Inferior parietal cortex (tissue), 1 donor: ENCODE results near the gene PCNX4.

Experiments
- DNase-seq: peaks from one replicate; pipeline ENCODE4 v3.0.0-alpha.2; 2016; ENCODE audit errors: extremely low spot score

Gene PCNX4

DNA sequence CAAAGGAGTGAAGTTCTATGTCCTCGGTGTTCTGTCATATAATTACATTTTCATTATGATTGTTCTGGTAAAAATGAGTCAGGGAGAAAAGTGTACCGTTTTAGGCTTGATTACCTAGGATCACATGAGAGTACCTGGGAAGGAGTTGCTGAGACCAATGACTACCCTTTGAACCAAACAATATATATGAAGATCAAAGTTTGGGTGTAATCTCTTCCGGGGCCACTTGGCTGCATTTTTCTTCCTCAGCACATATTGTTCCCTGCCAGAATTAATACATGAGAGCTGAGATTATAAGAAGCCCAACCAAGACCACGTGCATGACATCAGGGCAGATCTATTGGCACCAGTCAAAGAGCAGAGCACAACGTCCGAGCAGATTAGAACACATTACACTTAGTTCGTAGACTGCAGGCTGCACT lies 114.5 kb downstream of the PCNX4 start:
- no peak for DNase-seq

DNA sequence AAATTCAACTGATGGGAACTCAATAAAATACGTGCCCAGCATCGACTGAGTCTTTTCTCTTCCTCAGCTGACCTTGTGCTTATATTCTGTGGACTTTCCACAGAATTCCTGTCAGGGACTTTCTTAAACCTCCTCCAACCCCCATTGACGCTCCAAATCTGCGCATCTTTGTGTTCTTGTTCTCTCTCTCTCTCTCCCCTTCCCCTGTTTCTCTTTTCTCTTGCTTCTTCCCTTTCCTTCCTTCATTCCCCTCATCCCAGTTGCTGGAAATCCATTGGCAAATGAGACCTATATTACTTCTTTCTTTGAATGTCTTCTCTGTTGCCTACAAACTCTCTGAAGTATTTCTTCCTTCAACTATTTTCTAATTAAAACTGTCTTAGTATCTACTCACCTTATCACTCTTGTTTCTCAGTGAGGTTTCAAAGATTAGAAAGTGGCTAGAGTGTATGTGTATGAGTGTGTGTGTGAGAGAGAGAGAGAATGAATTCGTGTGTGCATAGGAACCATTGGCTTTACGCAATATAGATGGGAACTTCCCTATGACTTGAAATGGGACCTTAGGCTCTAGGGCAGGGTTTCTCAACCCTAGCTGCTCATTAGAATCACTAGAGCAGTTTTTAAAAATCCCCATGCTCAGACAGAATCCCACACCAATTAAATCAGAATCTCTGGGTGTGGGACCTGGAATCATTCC lies 115.3 kb downstream of the PCNX4 start:
- no peak for DNase-seq

DNA sequence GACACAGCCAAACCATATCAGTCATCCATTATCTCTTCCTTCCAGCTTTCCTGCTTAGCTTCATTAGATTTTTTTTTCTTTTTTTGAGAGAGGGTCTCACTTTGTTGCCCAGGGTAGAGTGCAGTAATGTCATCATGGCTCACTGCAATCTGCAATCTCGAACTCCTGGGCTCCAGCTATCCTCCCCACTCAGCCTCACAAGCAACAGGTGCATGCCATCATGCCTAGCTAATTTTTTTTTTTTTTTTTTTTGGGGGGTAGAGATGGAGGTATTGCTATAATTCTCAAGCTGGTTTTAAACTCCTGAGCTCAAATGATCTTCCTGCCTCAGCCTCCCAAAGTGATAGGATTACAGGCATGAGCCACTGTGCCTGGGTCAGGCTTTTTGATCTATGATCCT lies 119.0 kb downstream of the PCNX4 start:
- DNase-seq, result no peak

DNA sequence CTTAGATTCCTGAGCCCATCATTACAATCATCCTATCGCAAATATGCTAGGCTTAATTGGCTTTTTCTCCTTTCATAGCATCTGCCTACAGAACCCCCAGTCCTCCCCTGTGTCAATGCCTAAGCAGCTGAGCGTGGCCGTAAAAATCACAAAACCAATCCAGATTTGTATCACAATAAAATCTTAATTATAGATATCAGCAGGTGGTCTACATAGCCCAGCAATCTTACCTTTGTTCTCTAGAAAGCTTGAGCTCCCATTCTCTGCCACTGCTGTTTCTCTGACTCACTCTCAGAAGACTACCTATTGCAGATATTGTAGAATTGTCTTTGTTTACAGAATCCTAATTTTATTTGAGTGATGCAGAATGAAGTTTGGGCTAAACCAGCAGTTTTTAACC lies 119.4 kb downstream of the PCNX4 start:
- DNase-seq, result no peak

DNA sequence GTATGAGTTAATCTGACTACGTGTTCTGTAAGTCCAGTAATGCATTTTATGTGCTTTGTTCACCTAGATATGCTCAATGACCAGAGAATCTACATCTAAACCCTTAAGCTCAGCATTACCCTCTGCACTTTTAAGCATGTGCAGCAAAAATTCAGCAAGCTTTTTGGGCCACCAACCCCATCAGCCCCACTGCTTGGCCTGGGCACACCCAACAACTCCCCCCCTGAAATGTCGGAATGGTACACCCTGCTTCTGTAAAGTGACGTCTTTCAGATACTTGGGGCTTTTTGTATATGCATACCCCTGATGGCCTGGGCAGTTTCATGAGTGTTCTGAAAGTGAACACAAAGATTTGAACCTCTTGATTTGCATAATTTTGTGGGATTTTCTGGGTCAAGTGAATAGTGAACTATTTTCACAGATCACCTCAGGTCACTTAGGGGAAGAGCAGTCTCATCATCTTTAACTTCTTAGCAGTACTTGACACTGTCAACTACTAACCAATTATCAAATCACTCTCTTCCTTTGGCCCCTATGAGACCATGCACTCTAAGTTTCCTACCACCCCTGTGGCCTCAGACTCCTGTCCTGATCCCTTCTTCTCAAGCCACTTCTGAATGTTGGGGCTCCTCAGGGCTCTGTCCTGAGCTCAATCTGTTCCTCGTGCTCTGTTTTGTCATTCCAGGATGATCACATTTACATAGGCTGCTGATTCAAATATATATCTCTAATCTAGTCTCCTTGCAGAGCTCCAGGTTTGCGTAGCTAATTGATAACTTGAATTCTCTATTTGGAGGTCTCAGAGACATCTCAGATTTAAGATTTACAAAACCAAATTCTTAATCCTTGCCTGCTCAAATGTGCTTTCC lies 121.0 kb downstream of the PCNX4 start:
- DNase-seq, result no peak

DNA sequence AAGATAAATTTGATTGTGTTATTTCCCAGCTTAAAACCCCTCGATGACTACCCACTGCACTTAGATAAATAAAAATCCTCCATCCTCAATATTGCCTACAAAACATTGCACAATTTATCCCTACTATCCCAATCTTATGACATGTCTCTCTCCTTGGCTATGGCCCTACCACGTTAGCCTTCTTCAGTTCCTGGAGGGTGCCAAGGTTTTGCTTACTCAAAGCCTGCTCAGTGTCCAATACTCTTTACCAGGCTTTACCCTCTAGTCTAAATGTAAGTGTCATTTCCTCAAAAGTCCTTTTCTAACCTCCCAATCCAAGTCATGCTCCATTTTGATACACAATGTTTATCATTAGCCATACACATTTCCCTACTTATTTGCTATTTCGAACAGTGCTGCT lies 122.3 kb downstream of the PCNX4 start:
- no peak for DNase-seq

DNA sequence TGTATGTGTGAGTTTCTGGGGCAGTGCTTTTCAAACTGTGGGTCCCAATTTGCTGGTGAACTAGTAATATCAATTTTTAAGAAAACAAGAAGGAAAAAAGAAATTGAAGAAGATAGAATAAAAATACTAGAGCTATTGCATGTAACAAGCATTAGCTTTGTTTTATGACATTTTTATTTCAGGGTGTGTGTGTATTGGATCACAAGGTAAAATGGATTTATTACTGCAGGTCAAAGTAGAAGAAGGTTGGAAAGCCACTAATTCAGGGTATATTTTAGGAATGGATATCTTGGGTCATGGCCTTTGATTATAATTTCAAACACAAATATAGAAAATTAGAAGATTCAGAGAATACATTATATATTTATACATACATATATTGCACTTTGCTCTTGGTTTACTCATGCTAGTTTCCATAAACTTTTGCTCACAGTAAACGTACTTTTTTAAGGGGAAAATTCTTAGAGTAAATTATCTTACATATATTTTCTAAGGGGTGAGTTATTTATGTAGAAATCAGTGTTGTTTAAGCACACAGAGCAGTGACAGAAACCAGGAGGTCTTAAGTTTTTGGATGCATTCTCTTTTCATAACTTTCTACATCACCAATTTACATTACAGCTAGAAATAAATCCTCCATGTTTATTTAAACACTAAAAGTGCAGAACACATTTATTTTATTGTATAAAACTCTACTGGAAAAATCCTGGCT lies 122.8 kb downstream of the PCNX4 start:
- no peak for DNase-seq

DNA sequence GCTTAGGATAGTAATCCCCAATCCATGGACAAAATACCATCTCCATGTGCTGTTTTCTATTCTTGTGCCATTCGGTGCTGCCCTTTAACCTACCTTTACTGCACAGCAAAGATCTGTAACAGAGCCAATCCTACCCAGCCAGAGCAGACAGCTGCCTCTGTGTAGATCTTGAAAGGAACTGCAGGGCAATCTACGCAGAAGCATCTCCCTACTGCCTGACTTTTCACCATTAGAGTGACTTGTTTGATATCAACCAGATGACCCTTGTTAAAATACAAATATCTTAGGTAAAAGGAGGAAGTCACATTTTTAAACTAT lies 123.4 kb downstream of the PCNX4 start:
- DNase-seq, result no peak

DNA sequence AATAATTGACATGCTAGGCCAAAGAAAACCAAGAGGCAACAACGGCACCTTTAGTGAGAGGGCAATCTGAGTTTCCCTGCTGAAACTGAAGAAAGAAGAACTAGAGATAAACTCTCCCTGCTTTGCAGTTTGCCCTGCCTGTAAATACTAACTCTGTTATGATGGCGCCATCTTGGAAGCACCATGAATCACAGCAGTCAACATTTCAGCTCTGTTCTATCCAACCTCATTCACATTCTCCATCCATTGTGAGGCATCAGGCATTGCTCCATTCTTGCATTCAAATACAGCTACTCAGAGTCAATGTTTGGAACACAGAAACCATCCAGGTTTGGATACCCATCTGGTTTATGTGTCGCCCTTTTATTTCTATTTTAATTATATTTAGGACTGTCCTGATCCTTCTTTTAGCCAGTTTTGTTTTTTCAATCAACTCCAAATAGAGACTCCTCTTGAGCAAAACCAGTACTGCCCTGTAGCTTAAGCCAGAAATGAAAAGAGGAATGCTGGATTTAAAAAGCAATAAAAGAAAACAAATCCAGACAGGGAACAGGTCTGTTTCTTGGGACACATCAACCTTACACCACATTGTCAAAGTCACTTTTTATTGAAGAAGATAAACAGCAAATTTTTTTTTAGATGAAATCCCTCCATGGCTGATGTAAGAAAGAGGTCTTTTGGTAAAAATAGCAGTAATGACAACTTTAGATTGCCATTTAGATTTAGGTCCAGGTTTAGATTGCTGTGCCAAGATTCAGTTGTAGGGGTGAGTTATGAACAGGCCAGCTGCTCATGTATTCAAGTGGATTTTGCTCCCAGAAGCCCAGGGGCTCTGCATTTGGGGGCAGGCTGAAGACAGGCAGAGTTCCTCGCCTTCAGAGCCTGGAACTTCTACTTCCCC lies 124.0 kb downstream of the PCNX4 start:
- no peak for DNase-seq

DNA sequence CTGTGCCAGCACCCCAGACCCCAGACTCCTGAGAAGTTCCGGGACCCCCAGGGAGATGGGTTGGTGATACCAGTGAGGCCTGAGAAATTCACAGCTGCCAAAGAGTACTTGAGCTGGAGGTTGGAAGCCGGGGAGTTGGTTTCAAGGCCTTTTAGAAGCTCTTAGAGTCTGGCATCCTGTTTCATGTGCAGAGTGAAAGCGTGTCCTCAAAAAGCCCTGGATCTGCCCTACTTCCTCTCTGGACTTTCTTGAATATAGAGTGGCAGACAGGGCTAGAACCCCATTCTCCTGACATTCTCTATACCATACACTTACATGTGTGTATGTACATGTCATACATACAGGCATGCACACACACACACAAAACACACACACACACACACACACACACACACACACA lies 126.0 kb downstream of the PCNX4 start:
- DNase-seq, result no peak
